ENCODE measurements around the gene OAS1.

GRCh38 chr12:112967858-112968257, 61.1 kb downstream of the OAS1 start:
- TF ChIP-seq CTCF (optimal IDR thresholded peaks at IDR 0.05 in 1 of 3, IDR thresholded peaks at IDR 0.05 in 1 of 3, conservative IDR thresholded peaks at IDR 0.05 in 1 of 3; ENCODE audit: extremely low read depth in 1 of 3, insufficient read depth in 2 of 3, low read length in 3 of 3) (no peak), EZH2 (IDR thresholded peaks at IDR 0.05; ENCODE audit: low read length) (no peak)
